GM20000 (cell line): ENCODE measurements around the gene DUSP5.

Experiments
- DNase-seq: peaks from one replicate; pipeline ENCODE4 v3.0.0; 2012; ENCODE audit warnings: low spot score
- CTCF ChIP-seq: IDR thresholded peaks from 2 replicates; pipeline ENCODE4 v1.5.1; 2012; ENCODE audit warnings: mild to moderate bottlenecking, control low read depth; ENCODE audit errors: extremely low read depth, missing control alignments

The DUSP5 gene

GRCh38 chr10:110514848-110515247 lies 17.1 kb downstream of the DUSP5 start:
- TF ChIP-seq CTCF = no peak
- no peak for DNase-seq

- TF ChIP-seq CTCF = no peak
- no peak for DNase-seq
Observed at GRCh38 chr10:110516815-110517492, 19.2 kb downstream of the DUSP5 start.

GRCh38 chr10:110522365-110522988 lies 24.8 kb downstream of the DUSP5 start:
- DNase-seq = no peak
- no peak for TF ChIP-seq CTCF

GRCh38 chr10:110523736-110524135 lies 26.0 kb downstream of the DUSP5 start:
- TF ChIP-seq CTCF = no peak
- no peak for DNase-seq

GRCh38 chr10:110524179-110524858 lies 26.6 kb downstream of the DUSP5 start:
- no peak for DNase-seq
- TF ChIP-seq CTCF = no peak

GRCh38 chr10:110524859-110525232 lies 27.1 kb downstream of the DUSP5 start:
- DNase-seq = no peak

More at GRCh38 chr10:110524859-110525232, 27.1 kb downstream of the DUSP5 start:
- TF ChIP-seq CTCF = no peak
